Medulla oblongata (tissue), 1 donor: ENCODE results near the gene DAD1.
A peak's percentile ranks its signal among the peaks of the same experiment; 100 is the strongest.

ENCODE experiments used
- DNase-seq: peaks from one replicate; pipeline ENCODE4 v3.0.0-alpha.2; 2015; ENCODE audit errors: extremely low spot score

The DAD1 gene

DNA sequence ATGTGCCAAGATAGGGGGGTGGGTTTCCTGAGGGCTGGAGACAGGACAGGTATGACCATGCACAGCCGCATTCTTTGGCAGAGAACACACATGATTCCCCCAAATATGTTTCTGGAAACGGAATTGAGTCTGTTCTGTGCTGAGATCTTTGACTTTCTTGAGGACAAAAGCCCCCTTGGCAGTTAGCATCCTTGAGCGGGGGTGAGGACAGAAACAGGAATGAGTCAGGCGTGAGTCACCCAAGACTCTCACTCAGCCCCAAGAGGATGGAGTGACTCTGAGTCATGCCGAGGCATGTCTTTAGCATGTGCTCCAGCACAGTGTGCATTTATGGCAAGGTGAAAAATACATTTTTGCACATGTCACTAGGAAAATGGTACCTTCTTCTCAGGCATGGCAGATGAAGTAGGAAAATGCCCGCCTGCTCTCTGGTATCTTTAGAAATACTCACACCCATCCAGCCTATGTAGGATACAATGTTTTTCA, 52.1 kb downstream of the DAD1 start:
- DNase-seq, result no peak

DNA sequence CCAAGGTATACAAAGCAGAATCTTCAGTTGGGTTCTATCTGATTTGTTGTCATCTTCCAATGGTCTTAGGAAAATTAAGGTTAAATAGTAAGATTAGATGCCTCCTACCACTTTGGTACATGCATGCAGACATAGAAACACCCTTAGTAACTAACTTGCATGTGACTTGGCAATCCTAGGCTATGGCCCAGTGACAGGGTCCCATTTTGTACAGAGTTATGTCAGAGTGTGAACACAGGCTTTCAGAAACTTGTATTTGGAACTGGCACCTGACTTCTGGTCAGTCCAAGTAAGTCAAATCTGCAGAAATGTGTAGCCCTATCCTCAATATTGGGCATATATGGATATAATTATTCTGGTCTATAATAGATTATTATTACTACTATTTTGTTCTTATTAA, 53.1 kb downstream of the DAD1 start:
- DNase-seq, result no peak

DNA sequence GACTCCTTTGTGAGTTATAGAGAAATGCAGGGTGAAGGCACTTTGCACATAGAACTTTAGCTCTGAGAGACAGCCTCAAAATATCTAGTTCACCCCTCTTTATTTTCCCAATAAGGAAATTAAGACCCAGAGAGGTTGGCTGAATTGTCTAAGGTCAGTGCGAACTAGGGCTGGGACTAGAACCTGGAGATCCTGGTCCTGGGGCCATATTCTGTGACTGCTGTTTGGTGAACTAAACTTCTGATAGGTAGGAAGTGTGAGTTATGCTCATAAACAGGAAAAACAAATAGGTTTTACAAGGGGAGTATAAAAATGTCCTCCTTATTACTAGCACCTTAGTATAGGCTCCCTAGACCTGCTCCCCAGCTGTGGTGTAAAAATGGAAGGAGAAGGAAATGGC, 53.9 kb downstream of the DAD1 start:
- no peak for DNase-seq

DNA sequence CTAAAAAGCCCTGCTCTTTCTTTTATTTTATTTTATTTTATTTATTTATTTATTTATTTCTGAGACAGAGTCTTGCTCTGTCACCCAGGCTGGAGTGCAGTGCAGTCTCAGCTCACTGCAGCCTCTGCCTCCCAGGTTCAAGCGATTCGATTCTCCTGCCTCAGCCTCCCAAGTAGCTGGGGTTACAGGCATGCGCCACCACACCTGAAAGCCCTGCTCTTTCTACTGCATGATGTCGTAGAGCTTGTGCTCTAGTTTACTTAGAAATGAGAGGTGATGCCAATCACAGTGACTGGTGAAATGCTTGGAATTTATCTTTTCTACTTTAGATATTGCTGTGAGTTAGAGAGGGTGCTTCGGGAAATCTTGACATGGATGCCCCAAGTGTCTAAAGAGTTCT, 54.5 kb downstream of the DAD1 start:
- DNase-seq, result no peak

- no peak for DNase-seq
These were observed 55.2 kb downstream of the DAD1 start for GRCh38 chr14:22533739-22534359.

- DNase-seq, result no peak
These were observed 55.8 kb downstream of the DAD1 start for GRCh38 chr14:22533057-22533704.

DNA sequence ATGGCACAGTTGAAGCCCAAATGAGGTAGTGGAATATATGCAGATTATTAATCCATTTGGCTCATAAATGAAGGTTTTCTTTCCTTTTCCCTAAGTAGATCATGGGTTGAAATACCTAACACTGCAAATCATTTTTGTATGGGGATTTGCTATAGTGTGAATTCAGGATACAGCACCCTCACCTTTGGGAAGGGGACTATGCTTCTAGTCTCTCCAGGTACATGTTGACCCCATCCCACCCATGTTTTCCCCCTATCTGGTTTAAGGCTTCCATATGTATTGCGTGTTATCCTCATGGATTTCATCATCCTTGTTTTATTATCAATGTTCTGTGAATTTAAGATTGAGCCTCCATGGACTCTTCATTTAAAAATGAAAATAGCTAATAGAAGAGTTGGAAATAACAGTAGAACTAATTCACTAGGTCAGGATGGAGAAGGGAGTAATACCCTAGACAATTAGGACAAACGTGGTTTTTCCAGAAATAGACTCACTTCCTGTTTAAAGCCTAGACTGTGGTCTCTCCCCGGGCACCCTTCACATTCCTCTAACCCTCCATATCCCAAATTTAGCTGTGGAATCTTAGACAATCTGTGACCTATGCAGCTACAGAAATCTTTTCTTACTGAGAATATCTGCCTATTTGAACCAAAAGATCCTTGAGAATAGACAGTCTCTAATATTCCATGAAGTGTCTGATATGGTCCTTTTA, 56.5 kb downstream of the DAD1 start:
- no peak for DNase-seq

DNA sequence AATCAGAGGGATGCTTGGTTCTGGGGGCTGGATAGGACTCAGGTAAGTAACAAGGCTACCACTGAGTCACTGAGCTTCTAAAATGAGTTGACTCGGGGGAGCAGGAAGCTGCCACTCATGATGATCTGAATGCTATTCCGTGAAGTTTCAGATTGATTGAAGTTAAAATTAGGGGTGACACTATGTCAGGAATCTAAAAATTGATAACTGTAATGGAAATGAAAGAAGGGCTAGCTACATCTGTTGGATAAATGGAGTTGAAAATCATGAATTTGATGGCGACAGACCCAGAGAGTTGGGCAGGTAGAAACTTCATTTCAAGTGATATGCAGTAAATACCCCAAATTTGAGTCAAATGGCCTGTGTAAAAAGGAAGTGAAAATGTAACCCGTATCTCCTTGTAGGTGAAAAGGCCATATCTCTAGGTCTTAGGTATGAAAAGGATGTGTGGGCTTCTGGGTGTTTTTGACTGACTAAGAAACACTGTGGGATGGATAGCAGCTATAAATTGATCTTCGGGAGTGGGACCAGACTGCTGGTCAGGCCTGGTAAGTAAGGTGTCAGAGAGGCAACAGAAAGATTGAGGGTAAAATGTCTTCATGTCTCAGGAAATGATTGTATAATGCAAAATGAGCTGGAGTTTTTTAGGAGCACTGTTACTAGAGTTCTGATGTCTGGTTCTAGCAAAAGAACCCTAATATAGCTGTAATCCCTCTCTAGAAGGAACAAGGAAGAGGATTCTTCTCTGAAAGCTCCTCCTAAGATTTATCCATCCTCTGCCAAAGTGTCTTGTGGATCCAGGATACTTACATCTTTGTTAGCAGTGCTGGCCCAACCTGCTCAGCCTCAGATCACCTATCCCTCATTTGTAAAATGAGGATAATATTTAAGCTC, 57.3 kb downstream of the DAD1 start:
- no peak for DNase-seq

GRCh38 chr14:22530127-22530526, 58.9 kb downstream of the DAD1 start:
- DNase-seq, result no peak

- DNase-seq, result no peak
These were observed 62.3 kb downstream of the DAD1 start for GRCh38 chr14:22526744-22527143.

DNA sequence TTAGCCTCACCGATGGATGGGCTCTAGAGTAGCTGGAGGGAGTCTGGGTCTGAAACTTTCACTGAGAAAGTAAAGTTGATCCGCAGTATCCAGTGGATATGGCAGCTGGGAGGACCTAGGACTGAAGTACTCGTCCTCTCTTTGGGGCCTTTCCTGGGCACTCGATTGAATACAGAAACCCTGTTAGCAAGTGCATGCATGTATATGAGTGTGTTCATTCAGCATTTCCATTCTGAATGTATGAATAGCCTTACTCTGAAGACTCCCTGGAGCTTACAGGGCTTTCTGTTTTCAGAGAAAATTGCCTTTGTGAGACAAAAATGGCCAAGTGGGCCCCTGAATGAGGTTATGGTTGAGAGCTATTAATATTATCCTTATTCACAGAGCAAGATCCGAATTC, 62.8 kb downstream of the DAD1 start:
- DNase-seq, result no peak

- no peak for DNase-seq
These were observed 64.3 kb downstream of the DAD1 start for GRCh38 chr14:22524784-22525161.

DNA sequence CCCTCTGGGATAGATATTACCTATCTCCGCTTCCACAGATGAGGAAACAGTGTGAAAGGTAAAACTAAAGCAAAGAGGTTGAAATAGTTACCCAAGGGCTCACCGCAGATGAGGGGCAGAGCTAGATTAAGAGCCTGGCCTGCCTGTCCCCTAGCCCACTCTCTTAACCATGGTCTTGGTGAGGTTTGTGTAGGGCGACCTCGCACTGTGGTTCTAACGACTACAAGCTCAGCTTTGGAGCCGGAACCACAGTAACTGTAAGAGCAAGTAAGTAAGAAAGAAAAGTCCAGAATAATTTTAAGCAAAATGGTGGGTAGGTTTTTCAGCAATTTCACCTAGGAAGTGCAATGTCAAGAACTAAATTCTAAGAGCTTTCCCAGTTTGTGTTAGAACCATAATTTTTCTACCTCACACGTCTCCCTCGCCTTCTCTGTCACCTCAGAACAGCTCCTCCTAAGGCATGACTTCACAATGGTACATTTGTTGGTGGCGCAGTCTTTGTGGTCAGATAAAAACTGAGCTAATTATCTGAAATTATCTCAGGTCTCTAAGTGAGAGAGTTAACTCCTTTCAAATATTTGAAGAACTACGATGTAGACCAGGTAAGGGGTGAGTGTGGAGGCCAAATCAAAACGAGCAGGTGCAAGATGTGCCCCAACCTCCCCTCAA, 64.8 kb downstream of the DAD1 start:
- no peak for DNase-seq

- no peak for DNase-seq
These were observed 65.7 kb downstream of the DAD1 start for GRCh38 chr14:22523283-22523682.

- DNase-seq, result no peak
These were observed 66.5 kb downstream of the DAD1 start for GRCh38 chr14:22522466-22522957.

DNA sequence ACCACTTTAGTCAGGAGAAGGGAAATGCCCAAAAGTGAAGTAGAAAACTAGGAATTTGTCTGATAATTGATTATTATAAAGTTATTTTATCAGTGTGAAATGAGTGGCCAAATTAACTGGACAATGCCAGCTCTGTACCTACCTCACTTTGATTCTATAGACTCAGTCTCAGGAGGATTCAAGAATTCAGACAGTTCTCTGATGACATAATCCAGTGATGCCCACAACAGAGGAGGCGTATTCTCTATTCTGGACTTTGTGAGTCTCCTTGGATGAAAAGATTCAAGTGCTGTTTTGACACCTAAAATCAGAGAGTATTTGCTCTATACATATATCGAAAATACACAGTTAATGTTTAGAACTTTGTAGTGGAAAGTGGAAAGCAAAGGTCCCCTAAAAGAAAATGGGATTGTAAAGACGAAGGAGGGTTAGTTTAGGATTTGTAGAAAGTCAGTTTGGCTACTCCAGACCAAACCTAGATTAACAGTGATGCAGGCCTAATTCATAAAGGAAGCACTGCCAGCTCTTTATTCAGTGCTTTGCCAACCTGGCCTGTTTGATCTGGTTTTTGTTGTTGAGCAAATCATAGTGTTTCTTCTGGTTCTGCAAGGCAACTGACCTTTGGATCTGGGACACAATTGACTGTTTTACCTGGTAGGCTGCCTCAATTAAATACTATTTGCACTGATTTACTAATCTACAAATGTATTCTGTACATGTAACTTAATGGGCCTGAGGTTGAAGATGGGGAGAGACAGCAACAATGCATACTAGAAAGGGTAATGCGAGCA, 67.4 kb downstream of the DAD1 start:
- DNase-seq, result no peak

- no peak for DNase-seq
These were observed 68.2 kb downstream of the DAD1 start for GRCh38 chr14:22520796-22521195.

DNA sequence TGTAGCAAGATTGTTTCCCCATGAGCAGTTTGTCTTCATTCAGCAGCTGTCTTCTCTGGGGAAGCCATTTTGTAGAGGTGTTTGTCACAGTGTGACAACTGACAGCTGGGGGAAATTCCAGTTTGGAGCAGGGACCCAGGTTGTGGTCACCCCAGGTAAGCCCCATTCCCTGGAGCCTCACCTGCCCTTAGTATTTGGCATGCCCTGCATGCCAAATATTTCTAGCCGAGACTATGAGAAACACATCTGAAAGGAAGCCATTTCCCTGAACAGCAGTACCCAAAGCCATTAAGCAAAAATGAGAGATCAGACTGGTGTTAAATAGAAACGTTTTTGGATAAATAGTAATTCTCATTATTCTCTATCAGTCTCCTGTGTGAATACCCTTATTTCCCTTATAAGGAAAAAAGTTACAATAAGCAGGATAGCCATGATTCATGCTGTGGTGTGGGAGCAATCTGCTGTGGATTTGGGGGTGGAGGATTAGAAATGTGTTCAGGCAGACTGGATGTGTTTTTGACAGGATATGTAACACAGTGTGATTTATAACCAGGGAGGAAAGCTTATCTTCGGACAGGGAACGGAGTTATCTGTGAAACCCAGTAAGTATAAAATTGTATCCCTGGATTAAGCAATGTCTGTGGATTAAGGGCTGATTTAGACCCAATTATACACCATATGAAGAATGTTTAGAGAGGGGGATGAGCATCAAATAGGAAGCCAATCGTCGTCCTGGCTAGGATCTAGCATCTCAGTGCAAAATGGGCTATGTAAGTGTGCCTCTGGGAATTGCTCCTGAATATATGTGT, 68.9 kb downstream of the DAD1 start:
- no peak for DNase-seq

DNA sequence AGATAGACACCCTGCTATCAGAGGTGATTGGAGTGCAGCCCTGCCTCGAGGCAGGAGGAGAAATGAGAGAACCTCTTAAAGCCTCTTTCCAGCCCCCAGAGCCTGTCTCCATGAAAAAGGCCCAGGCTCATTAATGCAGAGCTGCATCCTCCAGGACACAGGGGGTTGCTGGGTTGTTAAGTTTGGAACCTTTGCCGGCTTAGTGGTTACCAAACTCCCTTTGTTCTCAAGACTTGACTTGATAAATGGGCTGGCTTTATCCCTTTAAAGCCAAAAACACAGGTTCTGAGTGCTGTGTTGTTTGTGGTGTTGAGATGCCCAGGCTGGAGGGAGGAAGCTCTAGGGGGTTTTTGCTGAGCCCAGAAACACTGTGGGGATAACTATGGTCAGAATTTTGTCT, 71.0 kb downstream of the DAD1 start:
- peak; percentile 40 for DNase-seq
